NCI-H2107 treated with DMSO at 0.1 percent for 48 hours (cell line): ENCODE results near the gene ADGRL3.
"Not testable (repeated sequence)": the region's sequence is repeated elsewhere in the genome, so short reads cannot be mapped to it uniquely, and the experiment has no call there.

Experiments
- DNase-seq: peaks from one replicate; lab custom pipeline; 2025; ENCODE audit not compliant: unreplicated experiment; lab: John Stamatoyannopoulos, UW

The ADGRL3 gene

DNA sequence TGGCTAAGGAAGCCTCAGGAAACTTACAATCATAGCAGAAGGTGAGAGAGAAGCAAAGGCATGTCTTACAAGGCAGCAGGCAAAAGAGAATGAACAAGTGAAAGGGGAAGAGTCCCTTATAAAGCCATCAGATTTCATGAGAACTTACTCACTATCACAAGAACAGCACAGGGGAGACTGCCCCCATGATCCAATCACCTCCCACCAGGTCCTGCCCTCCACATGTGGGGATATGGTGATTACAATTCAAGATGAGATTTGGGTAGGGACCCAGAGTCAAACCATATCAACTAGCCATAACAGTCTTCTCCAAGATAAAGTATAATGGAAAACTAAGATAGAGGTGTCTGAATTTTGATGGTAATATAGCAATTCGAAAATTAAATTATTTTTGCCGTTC lies 534.3 kb downstream of the ADGRL3 start:
- DNase-seq: no peak

DNA sequence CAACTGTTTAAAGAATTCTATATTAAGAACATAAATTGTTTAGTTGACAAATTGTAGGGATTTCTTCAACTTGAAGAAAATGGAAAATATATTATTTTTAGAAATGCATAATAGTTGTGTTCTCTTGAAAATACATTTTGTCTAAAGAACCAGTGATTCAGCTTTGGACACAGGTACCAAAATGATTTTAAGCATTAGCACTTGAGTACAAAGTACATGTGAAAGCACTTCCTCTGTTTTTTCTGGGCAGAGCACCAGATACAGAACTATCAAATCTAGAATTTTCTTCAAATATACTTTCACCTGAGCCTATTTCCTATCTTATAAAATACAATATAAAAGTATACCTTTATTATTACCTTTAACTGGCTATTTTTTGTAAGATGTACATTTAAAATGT lies 539.8 kb downstream of the ADGRL3 start:
- DNase-seq: no peak

DNA sequence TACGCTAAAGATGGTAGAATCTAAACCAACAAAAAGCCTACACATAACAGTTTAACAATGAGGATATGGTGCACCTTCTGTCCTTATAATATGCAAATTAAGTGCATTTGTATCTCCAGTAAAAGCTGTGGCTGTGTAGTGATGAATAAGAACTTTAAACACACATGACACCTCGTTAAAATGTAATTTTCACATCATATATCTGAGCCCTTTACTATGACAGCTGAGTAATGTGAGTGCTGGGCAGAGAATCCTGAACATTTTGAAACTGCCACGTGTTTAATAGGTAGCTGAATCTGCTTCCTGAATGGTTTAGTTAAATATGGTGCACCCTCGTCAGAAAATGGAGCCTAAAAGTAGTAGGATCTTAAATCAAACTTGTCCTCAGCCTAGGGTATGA lies 540.8 kb downstream of the ADGRL3 start:
- DNase-seq: no peak

DNA sequence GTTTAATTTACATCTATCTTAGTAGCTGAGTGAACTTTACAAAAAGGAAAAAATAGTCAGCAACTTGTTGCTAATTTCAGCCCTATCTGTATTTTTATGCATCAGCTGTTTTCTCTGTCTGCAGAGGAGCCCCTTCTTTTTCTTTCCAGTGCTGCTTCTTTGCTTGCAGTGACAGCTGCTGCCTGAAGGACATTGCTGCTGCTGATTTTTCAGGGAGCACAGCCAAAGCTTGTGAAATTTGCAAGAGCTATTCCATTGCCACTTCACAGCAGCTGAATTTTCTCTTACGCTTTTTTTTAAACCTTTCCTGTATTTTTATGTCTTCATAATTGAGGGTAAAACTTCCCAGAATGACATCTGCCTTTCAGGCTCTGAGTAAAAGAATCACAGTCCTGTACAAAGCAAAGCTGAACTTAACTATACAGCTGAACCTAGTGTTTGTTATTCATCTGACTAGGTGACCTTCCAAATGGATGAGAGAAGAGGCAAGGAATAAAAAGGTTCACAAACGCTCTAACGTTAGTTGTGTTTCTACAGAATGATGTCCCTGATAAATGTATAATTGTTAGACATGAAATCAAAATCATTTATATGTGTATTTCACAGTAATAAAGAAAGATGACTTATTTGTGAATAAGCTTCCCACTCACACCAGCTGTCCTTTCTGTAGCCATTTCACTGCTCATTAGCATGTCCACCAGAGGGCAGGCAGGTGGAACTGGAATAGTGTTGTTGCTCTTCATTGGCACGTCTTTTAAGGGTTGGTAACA lies 541.4 kb downstream of the ADGRL3 start:
- DNase-seq: no peak

DNA sequence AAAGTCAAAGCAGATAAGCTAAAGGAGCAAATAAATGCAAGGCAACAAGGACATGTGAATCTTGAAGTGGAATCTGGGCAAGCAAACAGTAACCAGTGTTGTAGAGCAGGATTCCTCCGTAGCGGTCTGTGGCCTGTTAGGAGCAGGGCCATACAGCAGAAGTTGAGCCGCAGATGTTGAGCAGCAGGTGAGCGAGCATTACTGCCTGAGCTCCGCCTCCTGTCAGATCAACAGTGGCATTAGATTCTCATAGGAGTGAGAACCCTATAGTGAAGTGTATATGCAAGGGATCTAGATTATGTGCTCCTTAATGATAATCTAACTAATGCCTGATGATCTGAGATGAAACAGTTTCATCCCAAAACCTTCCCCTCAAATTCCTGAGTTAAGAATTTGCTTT lies 550.7 kb downstream of the ADGRL3 start:
- DNase-seq: no peak

DNA sequence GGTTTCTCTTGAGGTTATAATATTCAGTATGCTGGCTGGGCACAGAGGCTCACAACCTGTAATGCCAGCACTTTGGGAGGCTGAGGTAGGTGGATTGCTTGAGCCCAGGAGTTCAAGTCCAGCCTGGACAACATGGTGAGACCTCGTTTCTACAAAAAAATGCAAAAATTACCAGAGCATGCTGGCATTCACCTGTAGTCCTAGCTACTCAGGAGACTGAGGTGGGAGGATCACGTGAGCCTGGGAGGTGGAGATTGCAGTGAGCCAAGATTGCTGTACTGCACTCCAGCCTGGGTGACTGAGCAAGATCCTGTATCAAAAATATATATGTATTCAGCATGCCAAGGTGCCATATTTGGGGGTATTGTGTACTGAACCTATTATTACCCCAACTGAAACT lies 552.5 kb downstream of the ADGRL3 start:
- no peak for DNase-seq

DNA sequence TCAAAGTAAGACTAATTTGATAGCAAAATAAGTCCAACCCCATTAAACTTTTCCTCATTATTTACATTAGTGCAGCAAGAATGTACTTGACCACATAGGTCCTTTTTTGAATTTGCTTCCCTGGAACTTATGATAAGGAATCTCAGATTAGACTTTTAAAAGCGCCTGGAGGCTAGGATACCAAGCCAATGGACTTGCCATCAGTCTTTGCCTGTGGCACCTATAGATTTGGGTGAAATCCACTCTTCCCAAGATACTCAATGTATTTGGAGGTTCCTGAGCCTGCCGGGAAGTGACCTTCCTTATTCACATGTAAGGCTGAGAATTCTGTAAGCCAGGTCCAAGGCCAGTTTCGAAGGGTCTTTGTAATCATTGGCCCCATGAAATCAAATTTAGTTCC lies 553.6 kb downstream of the ADGRL3 start:
- no peak for DNase-seq

DNA sequence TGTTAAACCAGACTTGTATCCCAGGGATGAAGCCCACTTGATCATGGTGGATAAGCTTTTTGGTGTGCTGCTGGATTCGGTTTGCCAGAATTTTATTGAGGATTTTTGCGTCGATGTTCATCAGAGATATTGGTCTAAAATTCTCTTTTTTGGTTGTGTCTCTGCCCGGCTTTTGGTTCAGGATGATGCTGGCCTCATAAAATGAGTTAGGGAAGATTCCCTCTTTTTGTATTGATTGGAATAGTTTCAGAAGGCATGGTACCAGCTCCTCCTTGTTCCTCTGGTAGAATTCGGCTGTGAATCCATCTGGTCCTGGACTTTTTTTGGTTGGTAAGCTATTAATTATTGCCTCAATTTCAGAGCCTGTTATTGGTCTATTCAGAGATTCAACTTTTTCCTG lies 556.8 kb downstream of the ADGRL3 start:
- DNase-seq: not testable (repeated sequence)

DNA sequence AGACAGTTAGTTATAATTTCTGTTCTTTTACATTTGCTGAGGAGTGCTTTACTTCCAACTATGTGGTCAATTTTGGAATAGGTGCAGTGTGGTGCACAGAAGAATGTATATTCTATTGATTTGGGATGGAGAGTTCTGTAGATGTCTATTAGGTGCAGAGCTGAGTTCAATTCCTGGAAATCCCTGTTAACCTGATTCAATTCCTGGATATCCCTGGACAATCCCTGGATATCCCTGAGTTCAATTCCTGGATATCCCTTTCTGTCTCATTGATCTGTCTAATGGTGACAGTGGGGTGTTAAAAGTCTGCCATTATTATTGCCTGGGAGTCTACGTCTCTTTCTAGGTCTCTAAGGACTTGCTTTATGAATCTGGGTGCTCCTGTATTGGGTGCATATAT lies 557.9 kb downstream of the ADGRL3 start:
- not testable (repeated sequence) for DNase-seq

DNA sequence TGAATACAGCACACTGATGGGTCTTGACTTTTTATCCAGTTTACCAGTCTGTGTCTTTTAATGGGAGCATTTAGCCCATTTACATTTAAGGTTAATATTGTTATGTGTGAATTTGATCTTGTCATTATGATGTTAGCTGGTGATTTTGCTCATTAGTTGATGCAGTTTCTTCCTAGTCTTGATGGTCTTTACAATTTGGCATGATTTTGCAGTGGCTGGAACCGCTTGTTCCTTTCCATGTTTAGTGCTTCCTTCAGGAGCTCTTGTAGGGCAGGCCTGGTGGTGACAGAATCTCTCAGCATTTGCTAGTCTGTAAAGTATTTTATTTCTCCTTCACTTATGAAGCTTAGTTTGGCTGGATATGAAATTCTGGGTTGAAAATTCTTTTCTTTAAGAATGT lies 558.5 kb downstream of the ADGRL3 start:
- not testable (repeated sequence) for DNase-seq

DNA sequence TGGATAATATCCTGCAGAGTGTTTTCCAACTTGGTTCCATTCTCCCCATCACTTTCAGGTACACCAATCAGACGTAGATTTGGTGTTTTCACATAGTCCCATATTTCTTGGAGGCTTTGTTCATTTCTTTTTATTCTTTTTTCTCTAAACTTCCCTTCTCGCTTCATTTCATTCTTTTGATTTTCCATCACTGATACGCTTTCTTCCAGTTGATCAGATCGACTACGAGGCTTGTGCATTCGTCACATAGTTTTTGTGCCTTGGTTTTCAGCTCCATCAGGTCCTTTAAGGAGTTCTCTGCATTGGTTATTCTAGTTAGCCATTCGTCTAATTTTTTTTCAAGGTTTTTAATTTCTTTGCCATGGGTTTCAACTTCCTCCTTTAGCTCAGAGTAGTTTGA lies 559.1 kb downstream of the ADGRL3 start:
- not testable (repeated sequence) for DNase-seq

DNA sequence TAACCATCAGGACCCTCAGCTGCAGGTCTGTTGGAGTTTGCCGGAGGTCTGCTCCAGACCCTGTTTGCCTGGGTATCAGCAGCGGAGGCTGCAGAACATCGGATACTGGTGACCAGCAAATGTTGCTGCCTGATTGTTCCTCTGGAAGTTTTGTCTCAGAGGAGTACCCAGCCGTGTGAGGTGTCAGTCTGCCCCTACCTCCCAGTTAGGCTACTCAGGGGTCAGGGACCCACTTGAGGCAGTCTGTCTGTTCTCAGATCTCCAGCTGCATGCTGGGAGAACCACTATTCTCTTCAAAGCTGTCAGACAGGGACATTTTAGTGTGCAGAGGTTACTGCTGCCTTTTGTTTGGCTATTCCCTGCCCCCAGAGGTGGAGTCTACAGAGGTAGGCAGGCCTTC lies 559.8 kb downstream of the ADGRL3 start:
- not testable (repeated sequence) for DNase-seq

DNA sequence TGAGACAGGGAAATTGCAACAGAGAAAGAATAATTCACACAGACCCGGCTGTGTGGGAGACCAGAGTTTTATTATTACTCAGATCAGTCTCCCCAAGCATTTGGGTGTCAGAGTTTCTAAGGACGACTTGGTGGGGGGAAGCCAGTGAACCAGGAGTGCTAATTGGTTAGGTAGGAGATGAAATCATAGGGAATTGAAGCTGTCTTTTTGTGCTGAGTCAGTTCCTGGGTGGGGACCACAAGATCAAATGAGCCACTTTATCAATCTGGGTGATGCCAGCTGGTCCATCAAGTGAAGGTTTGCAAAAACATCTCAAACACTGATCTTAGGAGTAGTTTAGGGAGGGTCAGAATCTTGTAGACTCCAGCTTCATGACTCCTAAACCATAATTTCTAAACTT lies 560.7 kb downstream of the ADGRL3 start:
- no peak for DNase-seq

DNA sequence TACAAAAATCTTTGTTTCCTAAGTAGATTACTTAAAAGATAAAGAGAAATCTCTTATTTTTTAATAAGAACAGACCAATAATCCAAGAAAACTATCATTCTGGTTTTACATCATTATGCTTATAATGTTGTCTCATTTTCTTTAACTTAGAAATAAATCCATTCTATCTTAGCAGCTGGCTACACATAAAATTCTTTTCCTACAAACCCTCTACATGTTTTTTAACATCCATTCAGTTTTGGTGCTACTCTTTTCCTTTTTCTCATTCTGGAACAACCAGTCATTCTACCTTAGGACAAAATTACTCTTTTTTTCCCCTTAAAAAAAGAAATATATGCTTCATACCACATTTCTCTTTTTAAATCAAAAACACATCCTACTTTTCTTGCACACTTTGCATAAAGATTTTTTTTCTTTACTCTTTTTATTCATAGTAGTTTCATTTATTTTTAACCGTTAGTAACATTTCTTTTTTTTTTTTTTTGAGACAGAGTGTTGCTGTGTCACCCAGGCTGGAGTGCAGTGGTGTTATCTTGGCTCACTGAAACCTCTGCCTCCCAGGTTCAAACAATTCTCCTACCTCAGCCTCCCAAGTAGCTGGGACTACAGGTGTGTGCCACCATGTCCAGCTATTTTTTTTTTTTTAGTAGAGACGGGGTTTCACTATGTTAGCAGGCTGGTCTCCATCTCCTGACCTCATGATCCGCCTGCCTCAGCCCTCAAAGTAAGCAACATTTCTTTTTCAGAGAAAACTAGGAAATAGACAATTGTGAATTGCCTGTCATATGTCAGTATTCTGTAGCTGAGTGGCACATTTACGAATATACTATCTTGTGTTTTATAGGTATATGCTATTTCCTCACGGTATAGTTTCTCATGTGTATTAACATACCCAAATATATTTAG lies 562.8 kb downstream of the ADGRL3 start:
- DNase-seq: no peak

DNA sequence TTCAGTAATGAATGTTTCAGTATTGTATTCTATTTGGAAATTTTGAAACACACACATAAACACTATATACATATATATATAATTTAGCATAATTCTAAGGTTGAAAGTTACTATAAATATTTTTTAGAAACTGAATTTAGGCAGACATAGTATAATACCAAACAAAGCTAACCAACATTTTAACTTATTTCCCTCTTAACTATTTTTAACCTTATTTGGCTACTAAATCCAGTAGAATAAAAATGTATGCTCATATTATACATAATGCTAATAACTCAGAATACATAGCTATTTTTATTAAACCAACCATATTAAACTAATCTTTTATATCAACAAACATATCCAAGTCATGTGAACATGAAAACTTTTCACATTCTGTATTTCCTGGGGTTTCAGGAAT lies 563.6 kb downstream of the ADGRL3 start:
- no peak for DNase-seq

DNA sequence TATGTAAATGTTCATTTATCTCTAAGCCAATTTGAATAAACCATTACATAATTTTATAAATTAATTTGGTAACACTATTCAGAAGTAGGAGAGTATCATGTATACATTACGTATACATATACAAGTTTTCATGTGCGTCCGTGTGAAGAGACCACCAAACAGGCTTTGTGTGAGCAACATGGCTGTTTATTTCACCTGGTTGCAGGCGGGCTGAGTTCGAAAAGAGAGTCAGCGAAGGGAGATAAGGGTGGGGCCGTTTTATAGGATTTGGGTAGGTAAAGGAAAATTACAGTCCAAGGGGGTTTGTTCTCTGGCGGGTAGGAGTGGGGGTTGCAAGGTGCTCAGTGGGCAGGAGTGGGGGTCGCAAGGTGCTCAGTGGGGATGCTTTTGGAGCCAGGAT lies 564.0 kb downstream of the ADGRL3 start:
- DNase-seq: not testable (repeated sequence)

DNA sequence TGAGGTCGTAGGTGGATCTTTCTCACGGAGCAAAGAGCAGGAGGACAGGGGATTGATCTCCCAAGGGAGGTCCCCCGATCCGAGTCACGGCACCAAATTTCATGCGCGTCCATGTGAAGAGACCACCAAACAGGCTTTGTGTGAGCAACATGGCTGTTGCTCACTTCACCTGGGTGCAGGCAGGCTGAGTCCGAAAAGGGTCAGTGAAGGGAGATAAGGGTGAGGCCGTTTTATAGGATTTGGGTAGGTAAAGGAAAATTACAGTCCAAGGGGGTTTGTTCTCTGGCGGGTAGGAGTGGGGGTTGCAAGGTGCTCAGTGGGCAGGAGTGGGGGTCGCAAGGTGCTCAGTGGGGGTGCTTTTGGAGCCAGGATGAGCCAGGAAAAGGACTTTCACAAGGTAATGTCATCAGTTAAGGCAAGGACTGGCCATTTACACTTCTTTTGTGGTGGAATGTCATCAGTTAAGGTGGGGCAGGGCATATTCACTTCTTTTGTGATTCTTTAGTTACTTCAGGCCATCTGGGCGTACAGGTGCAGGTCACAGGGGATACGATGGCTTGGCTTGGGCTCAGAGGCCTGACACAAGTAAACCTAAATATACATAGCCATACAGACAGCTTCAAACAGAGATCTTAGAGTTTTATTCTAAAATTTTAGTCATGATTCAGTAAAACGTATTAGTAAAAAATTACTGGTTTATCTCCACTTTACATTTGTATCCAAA lies 569.5 kb downstream of the ADGRL3 start:
- not testable (repeated sequence) for DNase-seq

DNA sequence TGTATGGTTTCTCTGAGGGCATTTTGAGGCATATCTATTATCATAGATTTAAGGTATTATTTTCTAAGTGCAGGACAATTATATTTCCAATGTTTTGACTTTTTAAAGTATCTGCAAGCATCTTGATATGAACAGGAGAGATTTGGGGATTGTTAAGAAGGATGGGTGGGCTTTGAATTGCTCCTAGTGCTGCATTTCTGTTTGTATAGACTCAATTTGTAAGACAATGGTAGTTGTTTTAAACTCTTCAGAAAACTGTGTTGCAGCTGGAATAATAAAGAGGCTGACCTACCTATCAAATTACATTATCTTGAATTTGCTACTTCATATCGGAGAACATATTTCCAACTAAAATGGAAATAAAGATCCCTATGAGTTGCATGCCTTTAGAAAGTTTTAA lies 570.3 kb downstream of the ADGRL3 start:
- DNase-seq: no peak

DNA sequence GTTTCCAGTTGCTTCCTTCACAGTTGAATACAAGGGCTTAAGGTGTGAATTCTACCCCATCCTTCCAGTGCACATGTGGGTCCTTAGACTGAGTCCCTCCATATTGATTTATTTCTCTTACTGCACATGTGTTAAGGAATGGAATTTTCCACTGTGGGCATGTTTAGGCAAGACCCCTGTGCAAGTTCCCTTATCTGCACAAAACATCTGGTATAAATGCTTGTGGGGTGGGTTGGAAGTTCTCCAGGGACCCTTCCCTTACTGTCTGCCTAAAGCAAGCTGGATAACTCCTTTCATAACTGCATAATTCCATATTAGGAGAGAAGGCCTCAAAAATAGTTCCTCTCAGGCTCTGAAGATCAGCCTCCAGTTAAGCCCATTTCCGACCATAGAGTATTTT lies 570.9 kb downstream of the ADGRL3 start:
- no peak for DNase-seq

DNA sequence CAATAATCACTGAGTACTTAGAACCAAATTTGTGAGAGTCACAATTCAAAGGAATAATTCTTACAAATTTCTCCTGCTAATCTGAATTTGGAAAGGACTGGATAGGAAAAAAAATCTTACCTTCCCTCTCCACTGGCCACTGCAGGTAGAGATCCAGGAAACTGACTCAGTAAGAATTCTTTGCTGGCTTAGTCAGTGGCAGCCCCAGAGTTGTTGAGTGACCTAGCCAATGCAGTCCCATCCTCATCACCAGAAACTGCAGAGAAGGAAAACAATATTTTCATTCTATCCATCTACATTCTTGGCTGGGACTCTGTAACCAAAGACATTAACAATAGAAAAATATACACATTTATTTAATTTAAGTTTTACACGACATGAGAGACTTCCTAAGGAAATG lies 572.0 kb downstream of the ADGRL3 start:
- no peak for DNase-seq

DNA sequence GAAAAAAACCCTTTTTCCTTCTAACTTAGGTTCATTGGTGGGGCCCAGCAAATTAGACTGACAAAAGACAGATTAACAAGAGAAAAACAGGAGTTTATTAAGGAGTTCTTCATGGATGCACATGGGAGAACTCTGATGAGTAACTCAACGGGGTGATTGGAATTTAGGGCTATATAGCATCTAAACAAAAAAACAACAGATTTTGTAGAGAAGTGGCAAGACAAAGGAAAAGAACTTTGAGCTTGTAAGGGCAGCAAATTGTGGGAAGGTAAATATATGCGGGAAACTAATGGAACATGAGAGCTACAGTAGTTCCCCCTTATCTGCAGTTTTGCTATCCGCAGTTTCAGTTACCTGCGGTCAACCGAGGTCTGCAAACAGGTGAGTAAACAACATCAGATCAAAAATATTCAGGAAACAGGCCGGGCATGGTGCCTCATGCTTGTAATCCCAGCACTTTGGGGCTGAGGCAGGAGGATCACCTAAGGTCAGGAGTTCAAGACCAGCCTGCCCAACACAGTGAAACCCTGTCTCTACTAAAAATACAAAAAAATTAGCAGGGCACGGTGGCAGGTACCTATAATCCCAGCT lies 573.6 kb downstream of the ADGRL3 start:
- DNase-seq: no peak
